ENCODE results near the gene MYPOP. TPM values are rescaled to one million over a fixed set of nuclear protein-coding genes. Genes with fewer than 3 reads are reported as not detected.

Gene MYPOP
- total RNA-seq, 1 donor from 2014 or later = 16.2 TPM

GRCh38 chr19:45935267-45935666 is 32.9 kb upstream of the MYPOP start:
- no peaks in the 10 kb centered on the region for H3K9me3 ChIP-seq (replicated peaks)
- no peak for TF ChIP-seq CTCF (IDR thresholded peaks at IDR 0.05; ENCODE audit: borderline replicate concordance)
- no peak overlapping the region for H3K4me3 ChIP-seq
- H3K36me3 ChIP-seq = no peaks in the 10 kb centered on the region
- H3K27me3 ChIP-seq (ENCODE audit: low read depth) = peaks cover 92% of the 10 kb centered on the region
- intact Hi-C loops (cut with micrococcal nuclease) = no loop called here
- DNase-seq = no peak
- H3K4me1 ChIP-seq = no peaks in the 10 kb centered on the region
- no peak overlapping the region for H3K27ac ChIP-seq (replicated peaks)

DNA sequence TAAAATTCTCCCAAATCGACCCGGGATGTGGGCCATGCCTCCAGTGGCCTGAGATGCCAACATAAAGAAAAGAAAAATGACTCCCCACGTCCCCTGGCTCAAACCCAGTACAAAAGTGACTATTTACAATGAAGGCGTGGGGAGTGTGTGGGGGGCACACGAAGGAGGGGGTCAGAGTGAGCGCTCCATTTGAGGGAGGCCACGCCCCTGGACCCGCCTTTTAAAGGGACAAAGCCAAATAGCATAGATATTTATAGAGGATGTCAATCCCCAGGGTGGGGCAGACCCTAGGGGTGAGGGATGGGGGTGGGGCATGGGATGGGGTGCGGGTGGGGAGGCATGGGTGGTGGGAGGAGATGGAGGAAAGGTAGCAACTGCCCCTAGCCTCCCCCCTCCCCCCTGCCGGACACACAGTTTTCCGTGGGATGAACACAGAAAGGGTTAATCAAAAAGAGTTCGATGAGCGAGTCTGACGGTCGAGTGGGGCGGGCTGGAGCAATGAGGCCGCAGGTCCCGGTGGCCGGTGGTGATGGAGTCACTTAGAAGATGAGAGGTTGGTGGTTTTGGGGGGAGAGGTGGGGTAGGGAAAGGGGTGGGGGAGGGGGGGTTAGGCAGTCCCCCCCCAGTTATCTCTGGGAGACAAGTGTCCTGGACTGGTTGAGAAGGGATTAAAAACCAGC is 32.3 kb upstream of the MYPOP start:
- intact Hi-C loops (cut with micrococcal nuclease) = no loop called here
- no peak overlapping the region for H3K27ac ChIP-seq (replicated peaks)
- DNase-seq = no peak
- no peaks in the 10 kb centered on the region for H3K4me1 ChIP-seq
- peaks cover 91% of the 10 kb centered on the region for H3K27me3 ChIP-seq (ENCODE audit: low read depth)
- no peaks in the 10 kb centered on the region for H3K36me3 ChIP-seq
- TF ChIP-seq CTCF (IDR thresholded peaks at IDR 0.05; ENCODE audit: borderline replicate concordance) = no peak
- H3K9me3 ChIP-seq (replicated peaks) = no peaks in the 10 kb centered on the region
- H3K4me3 ChIP-seq = no peak overlapping the region

DNA sequence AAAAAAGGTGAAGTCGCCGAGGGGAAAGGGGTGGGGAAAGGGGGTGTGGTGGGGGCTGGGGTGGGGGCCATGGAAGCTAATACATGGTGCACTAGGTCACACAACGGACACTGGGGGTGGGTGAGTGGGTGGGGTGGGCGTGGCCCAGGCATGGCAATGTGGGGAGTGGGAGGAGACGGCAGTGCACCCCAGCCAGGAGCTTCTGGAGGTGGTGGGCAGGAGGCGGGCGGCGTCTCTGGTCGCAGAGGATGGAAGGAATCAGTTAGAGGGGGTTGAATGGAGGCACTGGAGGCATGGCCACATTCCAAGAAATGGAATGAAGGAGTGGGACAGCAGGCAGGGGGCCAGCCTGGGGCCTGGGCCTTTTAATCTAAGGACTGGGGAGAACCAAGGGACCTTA is 31.3 kb upstream of the MYPOP start:
- Histone ChIP-seq H3K27me3 (ENCODE audit: low read depth) (peaks cover 81% of the 10 kb centered on the region), H3K27ac (replicated peaks) (no peak overlapping the region), H3K36me3 (no peaks in the 10 kb centered on the region), H3K4me3 (no peak overlapping the region), H3K4me1 (no peaks in the 10 kb centered on the region), H3K9me3 (replicated peaks) (no peaks in the 10 kb centered on the region)
- TF ChIP-seq CTCF (IDR thresholded peaks at IDR 0.05; ENCODE audit: borderline replicate concordance) = no peak
- intact Hi-C loops (cut with micrococcal nuclease) = no loop called here
- no peak for DNase-seq

DNA sequence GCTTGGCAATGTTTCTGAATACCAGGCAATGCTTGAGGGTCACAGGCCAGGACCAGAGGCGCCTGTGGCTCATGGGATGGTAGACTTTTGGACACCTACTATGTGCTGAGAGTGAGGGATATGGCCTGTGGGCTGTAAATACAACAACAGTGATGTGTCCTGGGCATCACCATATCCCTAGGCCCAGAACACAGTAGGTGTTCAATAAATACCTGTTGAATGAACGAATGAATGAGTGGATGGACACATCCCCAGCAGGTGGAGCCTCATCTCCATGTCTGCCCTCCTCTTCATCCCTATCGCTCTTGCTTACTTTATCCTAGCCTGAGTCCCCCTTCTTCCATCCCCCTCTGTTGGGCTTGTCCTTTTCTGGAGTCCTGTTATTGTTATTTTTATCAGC is 28.6 kb upstream of the MYPOP start:
- no peak overlapping the region for H3K27ac ChIP-seq (replicated peaks)
- peaks cover 4% of the 10 kb centered on the region for H3K4me1 ChIP-seq
- H3K36me3 ChIP-seq = no peaks in the 10 kb centered on the region
- TF ChIP-seq CTCF (IDR thresholded peaks at IDR 0.05; ENCODE audit: borderline replicate concordance) = peak; percentile 18
- no peaks in the 10 kb centered on the region for H3K9me3 ChIP-seq (replicated peaks)
- intact Hi-C loops (cut with micrococcal nuclease) = no loop called here
- peaks cover 56% of the 10 kb centered on the region for H3K27me3 ChIP-seq (ENCODE audit: low read depth)
- no peak for DNase-seq
- H3K4me3 ChIP-seq = no peak overlapping the region

- Histone ChIP-seq H3K36me3 (no peaks in the 10 kb centered on the region), H3K4me3 (no peak overlapping the region), H3K4me1 (peaks cover 4% of the 10 kb centered on the region), H3K27me3 (ENCODE audit: low read depth) (peaks cover 38% of the 10 kb centered on the region), H3K9me3 (replicated peaks) (no peaks in the 10 kb centered on the region), H3K27ac (replicated peaks) (no peak overlapping the region)
- no peak for DNase-seq
- TF ChIP-seq CTCF (IDR thresholded peaks at IDR 0.05; ENCODE audit: borderline replicate concordance) = no peak
- intact Hi-C loops (cut with micrococcal nuclease) = no loop called here
Measured at GRCh38 chr19:45929247-45929646, 26.8 kb upstream of the MYPOP start.

All from left ventricle myocardium inferior (tissue), 1 donor.